GM19238 (cell line): ENCODE data around the gene BCKDHB.
"Not testable (repeated sequence)": the region's sequence is repeated elsewhere in the genome, so short reads cannot be mapped to it uniquely, and the experiment has no call there.

ENCODE experiments used
- DNase-seq: peaks from one replicate; pipeline ENCODE4 v3.0.0; 2011; ENCODE audit warnings: low spot score; ENCODE audit not compliant: insufficient read length

Gene BCKDHB

GRCh38 chr6:80205404-80205803 lies 98.9 kb downstream of the BCKDHB start:
- DNase-seq = no peak

- DNase-seq = no peak
Observed at GRCh38 chr6:80206758-80207157, 100.3 kb downstream of the BCKDHB start.

GRCh38 chr6:80209430-80209829 lies 103.0 kb downstream of the BCKDHB start:
- DNase-seq = no peak

DNA sequence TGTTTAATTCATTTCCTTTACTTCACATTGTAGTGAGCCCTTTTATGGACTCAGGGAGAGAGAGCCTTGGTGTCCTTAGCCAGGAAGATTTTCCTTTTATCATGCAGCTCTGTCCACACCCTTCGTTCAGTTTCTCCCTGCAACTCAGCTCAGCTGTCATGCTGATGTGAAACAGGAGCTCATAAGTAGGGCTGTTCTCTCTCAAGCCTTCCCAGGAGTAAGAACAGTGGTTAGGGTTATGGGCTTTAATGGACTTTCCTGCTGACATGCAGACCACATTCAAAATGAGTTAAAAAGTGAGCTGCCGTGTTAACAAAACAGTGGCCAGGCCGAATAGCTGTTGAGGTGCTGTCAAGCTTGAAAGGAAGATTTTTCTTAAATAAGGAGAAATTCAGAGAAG lies 104.1 kb downstream of the BCKDHB start:
- DNase-seq = no peak

DNA sequence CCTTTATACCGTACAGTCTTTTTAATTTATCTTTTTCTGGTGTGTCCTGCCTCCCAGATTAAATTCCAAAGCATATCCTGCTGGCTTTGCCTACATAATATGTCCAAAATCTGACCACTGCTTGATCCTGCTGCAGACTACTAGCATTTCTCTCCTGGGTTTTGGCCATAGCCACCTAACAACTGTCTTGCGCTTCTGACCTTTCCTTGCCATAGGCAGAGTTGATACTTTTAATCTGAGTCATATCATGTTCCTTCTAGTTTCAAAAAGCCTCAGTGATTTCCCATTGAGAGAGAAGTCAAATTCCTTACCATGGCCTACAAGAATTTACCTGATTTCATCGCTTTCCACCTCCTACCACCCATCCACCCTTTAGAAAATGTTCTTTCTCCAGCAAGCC lies 104.8 kb downstream of the BCKDHB start:
- DNase-seq = no peak

DNA sequence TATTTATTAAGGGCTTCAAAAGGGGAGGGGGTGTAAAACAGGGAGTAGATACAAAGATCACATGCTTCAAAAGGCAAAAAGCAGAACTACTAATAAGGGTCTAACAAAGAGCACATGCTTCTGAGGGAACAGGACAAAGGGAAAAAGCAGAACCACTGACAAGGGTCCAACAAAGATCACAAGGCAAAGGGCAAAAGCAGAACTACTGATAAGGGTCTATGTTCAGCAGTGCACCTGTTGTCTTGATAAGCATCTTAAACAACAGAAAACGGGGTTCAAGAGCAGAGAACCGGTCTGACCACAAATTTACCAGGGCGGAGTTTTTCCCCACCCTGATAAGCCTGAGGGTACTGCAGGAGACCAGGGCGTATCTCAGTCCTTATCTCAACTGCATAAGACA lies 105.4 kb downstream of the BCKDHB start:
- not testable (repeated sequence) for DNase-seq

DNA sequence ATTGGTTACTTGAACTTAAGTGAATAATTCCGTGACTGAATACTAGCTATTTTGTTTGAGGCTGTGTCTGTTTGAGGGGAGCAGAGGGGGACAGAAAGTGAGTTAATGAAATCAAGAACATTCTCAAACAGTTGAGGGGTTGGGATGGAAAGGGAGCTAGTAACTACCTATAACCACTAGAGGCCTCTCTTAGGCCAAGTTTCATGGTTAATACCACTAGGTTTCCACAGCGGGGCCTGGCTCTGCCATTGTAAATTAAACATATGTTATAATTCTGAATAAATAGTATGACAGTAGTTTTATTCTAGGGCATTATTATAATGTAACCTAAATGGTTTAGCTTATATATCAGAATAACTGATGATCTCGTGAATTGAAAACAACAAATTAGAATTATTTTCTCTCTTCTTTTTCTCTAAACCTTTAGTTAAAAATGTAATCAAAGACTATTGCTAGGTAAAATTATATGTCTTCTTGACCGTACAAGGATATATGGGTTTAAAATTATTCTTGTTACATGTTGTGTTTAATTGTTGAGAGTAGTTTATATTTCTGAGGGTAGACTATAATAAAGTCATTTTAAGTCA lies 108.1 kb downstream of the BCKDHB start:
- peak; percentile 5 for DNase-seq

- DNase-seq = no peak
Observed at GRCh38 chr6:80215063-80215462, 108.6 kb downstream of the BCKDHB start.

- no peak for DNase-seq
Observed at GRCh38 chr6:80217794-80218193, 111.3 kb downstream of the BCKDHB start.

DNA sequence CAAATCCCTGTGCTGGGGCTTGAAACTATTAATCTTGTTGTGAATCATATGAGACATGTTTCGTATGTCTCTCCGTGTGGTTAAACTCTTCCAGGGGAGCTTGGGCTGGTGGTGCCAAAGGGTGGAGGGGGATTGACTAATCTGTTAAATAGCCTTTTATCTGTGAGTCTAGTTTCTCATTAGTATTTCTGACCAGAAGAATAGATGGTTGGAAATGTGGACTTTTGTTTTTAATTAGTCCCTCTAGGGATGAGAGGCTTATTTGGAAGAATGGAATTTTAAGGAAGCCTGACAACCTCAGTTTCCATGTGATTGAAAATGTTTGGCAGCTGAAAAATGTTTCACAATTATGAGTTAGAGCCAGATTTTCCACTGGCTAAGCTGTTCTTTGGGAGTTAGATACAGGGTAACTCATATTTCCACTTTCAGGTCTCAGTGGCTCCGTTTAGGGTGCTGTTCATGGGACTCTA lies 117.3 kb downstream of the BCKDHB start:
- DNase-seq = no peak

DNA sequence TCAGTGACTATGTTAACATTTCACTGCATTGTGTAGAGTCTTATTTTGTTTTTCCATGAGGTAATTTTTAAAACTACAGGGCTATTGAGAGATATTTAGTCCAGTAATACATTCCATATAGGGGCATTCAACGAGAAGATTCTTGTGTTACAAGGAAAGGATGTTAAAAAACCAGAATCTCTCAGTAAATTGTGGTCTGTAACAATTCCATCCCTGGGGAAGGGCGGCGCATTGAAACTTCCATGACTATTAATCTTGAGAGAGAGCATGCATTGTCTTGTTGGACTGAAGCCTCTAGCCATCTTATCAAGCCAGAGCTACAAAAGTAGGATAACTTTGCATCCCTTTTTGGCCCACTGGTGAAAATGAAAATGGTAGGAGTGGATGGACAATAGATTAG lies 119.7 kb downstream of the BCKDHB start:
- no peak for DNase-seq

DNA sequence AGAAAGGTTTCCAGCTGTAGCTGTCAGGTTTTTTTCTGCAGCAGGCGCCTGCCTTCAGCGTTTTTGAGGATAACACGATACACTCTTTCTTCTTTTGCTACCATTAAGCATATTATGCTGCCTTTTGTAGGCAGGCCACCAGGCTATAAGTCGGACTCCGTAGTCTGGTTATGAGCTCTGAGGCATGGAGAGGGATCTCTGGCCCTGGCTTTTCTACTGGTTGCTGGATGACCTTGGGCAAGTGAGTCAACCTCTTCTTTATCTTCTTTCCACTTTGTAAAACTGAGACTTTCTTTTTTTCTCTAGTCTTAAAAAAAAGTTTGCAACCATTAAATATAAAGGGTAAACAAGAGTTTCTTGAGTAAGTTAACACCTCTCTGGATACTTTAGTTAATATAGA lies 120.2 kb downstream of the BCKDHB start:
- no peak for DNase-seq

DNA sequence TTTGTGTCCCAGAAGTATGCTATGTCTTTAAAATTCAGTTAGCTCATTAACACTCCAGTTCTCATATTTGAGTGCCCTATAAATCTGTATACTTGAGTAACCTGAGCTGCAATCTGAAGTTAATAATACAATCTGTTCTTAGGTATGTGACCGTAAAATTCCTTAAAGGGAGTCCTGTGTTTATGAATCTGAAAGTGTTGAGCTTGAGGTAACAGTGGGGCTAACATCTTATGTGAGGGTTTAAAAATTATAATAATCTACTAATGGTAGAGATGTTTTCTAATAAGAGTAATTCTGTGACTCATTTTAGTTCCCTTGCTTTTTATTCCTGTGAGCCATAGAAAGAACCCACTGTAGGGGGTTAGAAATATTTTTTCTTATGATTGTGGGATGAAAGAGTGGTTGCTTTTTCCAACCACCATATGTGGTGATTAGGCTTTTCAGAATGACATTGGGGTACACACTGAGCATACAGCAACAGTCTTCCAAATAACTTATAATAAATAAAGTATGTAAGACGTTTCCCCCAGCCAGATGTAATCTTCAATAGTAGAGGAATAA lies 121.2 kb downstream of the BCKDHB start:
- DNase-seq = no peak

- DNase-seq = no peak
Observed at GRCh38 chr6:80233262-80233661, 126.8 kb downstream of the BCKDHB start.

DNA sequence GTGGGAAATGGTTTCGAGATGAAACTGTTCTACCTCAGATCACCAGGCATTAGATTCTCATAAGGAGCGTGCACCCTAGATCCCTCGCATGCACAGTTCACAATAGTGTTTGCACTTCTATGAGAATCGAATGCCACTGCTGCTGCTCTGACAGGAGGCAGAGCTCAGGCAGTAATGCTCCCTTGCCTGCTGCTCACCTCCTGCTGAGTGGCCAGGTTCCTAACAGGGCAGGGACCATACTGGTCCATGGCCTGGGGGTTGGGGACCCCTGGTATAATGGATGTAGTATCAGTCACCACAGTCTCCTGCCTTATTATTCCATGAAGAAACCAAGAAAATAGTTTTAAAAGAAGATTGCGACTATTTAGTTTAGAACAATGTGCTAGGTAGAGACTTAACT lies 127.5 kb downstream of the BCKDHB start:
- no peak for DNase-seq

GRCh38 chr6:80234401-80234800 lies 127.9 kb downstream of the BCKDHB start:
- DNase-seq = no peak

DNA sequence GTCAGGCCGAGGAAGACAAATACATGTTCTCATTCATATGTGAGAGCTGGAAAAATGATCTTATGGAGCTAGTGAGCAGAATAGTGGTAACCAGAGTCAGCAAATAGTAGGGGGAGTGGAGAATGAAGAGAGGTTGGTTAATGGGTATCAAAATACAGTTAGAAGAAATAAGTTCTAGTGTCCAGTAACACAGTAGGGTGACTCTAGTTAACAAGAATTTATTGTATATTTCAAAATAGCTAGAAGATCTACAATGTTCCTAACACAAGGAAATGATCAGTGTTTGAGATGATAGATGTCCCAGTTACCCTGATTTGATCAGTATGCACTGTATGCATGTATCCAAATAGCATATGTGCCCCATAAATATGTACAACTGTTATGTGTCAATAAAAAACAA lies 128.4 kb downstream of the BCKDHB start:
- no peak for DNase-seq

GRCh38 chr6:80235647-80236046 lies 129.2 kb downstream of the BCKDHB start:
- DNase-seq = no peak

GRCh38 chr6:80238754-80239153 lies 132.3 kb downstream of the BCKDHB start:
- not testable (repeated sequence) for DNase-seq

GRCh38 chr6:80245043-80245442 lies 138.6 kb downstream of the BCKDHB start:
- no peak for DNase-seq

DNA sequence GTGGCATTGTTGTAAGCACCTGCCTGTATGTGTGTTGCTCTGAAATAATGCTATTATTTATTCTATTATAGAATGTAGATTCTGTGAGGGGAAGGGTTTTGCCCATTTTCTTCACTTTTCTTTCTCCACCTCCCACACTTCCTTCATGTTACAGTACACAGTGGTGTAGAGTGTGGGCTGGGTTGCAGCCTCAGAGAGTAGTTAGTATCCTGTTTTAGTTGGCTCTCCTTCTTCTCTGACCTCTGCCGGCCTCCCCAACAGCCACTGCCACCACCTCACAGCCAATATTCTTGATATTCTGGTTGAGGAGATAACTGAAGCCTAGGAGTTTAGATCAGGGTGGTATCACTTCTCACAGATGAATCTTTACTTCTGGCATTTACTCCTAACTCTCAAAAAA lies 143.4 kb downstream of the BCKDHB start:
- no peak for DNase-seq

DNA sequence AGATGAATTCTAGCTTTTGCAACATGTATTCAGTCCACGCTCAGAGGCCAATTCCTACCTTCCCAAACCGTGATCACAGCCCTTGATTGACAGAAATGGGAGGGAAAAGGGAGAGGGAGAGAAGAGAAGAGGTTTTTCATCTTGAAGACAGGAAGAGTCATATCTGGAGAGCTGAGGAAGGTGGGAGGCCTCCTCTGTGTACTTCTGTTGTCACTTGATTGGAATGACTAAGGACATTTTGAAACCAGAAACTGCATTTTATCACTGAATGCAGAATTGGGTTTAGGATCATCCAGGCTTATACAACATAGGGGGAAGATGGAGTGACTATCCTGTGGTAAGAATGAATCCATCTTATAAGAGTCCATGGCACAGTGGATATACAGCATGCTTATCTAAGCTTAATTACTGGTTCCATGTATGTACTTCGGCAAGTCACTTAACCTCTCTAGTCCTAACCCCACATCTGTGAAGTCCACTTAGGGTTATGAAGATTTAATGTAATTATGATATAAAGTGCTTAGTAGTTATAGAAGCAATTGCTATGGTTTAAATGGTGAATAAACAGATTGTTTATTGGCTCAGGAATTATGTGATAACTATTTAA lies 144.0 kb downstream of the BCKDHB start:
- no peak for DNase-seq

DNA sequence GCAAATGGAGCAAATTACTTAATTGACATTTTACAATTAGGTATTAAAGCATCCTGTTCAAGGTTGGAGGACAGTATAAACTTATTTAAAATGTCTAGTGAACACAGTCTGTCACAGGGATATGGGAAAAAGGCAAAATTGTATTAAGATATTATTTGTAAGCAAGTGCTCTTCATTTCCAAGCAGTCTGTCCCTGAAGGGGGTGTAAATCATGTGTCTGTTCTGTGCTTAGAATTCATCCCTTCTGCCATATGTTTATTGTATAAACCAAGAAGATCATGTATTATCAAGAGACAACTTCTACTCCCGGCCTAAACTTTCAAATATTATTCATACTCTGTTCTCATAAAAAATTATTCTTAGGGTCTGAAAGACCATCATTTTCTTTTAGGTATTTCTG lies 144.8 kb downstream of the BCKDHB start:
- no peak for DNase-seq
